GM21447 (cell line): Measurements from ENCODE around the gene MEGF10.
A peak's percentile ranks its signal among the peaks of the same experiment; 100 is the strongest.

Experiments
- ATAC-seq: cut with Tn5 transposase; IDR thresholded peaks from one replicate; pipeline ENCODE4 v1.9.1; 2021; ENCODE audit not compliant: unreplicated experiment

Gene MEGF10

DNA sequence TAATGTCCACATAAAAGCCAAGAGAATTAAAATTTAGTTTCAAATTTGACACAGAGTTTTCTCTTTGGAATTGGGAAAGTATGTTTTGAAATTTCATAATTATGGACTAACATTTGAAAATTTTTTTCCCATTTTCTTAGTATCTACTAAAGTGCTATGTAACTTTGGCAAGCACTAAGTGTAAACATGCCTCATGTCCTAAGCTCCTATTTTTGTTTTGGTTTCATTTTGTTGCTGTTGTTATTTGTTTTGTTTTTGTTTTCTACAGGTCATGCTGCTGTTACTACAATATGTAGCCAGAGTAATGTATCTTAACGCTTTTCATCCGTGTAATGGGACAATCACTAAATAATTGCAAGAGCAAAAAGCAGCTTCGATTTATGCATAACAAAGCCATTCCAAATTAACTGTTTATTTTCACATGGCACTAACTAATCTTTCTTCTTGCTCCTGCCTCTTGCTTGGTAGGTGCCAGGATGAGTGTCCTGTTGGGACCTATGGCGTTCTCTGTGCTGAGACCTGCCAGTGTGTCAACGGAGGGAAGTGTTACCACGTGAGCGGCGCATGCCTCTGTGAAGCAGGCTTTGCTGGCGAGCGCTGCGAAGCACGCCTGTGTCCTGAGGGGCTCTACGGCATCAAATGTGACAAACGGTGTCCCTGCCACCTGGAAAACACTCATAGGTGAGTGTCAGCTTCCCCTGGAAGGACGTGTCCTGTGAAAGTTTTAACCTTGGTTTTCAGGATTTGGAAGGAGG is 119.5 kb downstream of the MEGF10 start:
- no peak for ATAC-seq

DNA sequence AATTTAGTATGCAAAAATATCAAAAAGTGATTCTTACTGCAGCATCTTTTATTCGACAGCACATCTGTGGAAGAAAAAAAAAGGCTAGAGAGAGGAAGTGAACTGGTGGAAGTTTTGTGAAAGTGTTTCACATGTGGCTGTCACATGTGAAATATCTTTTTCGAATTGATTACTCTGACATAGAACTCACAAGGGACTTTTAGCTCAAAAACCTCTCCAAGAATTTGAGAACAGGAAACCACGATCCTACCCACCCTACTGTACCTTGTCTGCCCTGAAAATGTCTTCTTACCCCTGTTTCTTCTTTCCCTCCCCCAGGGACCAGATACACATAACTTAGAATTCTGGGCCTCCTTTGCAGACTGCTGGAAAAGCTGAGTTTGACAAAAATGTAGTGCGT is 120.4 kb downstream of the MEGF10 start:
- ATAC-seq = peak; percentile 81

DNA sequence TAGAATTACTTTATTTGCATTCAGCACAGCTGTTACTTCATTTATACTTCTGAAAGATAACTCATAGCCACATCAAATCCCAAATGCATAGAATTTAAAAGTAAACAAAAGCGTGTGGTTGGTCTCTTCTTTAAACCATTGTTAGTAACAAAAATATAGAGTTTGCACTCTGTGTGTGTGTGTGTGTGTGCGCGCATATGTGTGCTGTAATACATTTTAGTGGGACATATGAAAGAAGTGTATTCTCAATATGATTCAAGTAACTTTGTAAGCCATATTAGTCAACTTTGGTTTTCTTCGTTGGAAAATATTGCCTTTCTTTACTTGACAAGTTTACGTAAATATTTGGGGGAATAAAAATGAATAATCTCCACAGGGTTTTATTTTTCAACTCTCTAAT is 120.8 kb downstream of the MEGF10 start:
- no peak for ATAC-seq

DNA sequence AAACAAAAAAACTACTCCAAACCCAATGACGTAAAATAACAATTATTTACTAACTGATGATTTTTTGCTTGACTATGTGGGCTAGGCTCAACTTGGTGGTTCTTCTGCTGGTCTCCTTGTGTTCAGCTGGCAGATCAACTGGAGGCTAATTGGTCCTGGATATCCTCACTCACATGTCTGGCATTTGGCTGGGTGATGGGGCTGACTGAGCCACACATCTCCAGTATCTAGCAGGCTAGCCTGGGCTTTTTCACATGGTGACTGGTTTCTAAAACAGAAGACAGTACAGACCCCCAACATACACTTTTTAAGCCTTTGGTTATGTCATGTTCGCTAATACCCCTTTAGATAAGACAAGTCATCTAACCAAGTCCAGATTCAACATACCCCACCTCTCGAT is 122.1 kb downstream of the MEGF10 start:
- no peak for ATAC-seq

DNA sequence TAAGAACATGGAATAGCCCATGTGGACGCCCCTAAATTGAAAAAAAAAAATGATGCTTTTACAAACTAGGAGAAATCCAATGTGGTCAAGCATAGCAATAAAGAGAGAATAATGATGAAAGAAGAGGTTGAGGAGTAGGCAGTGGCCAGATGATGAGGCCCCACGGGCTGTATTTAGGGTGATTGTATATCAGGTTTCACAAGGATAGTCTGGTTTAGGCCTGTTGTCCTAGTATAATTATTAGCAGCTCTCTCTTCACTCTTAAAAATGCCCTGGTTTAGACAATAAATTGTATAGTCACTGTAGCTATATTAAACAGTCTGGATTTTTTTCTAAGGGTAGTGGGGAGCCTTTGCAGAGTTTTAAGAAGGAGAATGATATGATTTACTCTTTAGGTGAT is 124.4 kb downstream of the MEGF10 start:
- ATAC-seq = no peak

DNA sequence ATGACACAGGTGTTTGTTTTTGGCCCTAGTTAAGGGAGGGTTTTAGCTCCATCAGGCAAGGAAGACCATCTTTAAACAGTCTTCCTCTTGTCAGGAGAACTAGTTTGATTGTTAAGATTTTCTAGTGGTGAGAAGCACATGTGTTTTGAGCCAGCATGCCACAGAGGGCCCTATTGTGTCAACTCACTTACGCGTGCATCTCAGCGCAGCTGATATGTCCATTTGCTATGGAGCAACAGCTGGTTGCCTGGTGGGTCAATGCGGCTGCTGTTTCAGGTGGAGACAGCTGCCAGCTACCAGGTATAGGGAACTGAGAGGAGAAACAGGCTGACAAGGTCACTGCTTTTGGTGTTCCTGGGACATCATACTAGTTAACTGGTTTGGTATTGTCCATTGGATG is 126.3 kb downstream of the MEGF10 start:
- ATAC-seq = no peak

DNA sequence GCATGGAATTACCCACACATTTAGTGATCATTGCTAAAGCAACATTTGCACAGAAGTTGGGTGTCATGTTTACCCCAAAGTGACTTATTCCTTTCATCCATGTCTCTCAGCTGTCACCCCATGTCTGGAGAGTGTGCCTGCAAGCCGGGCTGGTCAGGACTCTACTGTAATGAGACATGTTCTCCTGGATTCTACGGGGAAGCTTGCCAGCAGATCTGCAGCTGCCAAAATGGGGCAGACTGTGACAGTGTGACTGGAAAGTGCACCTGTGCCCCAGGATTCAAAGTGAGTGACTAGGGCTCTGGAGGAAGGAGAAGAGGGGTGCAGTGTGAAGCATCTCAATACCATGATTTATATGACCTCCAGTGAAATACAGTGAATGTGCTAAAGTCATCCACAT is 126.9 kb downstream of the MEGF10 start:
- no peak for ATAC-seq

DNA sequence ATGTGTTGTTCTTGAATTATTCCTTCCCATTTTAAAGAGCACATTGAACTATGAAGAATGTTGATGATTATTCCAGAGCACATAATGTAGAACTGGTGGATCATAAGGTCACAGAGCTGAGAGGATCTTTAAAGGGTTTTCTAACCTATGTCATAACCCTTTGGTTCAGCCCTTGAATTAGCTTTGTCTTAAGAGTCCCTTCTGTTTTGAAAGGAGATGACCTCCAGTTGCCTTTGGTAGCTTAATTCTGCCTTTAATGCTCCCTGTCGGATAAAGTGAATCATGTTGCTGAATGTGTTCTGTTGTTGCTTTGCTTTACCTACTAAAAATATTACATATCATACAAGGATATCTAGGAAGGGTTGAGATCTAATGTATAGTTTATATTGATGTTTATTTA is 127.8 kb downstream of the MEGF10 start:
- no peak for ATAC-seq

DNA sequence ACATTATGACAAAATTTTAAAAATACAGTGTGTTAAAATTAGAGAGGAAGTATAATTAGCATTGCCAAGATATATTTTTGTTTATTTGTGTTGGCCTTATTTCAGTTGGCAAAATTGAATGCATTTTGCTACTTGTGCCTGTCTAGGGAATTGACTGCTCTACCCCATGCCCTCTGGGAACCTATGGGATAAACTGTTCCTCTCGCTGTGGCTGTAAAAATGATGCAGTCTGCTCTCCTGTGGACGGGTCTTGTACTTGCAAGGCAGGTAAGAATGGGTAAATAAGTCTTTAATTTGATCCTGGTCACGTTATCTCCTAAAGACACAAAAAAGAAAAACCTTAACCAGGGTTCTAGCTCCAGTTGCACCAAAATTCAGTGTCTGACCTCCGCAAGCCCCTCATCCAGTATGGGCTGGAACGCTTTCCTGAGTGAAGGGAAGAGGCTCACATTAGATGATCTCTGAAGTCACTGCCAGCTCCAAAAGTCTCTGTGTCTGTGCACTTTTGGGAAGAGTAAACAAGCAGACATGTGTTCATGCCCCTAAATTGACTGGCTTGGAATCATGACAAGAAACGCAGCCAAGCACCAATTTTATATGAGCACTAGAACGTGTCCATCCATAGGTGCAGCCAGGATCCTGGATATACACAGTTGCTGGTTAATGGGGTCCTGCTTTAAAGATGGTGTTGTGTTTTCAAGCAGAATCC is 128.5 kb downstream of the MEGF10 start:
- no peak for ATAC-seq

DNA sequence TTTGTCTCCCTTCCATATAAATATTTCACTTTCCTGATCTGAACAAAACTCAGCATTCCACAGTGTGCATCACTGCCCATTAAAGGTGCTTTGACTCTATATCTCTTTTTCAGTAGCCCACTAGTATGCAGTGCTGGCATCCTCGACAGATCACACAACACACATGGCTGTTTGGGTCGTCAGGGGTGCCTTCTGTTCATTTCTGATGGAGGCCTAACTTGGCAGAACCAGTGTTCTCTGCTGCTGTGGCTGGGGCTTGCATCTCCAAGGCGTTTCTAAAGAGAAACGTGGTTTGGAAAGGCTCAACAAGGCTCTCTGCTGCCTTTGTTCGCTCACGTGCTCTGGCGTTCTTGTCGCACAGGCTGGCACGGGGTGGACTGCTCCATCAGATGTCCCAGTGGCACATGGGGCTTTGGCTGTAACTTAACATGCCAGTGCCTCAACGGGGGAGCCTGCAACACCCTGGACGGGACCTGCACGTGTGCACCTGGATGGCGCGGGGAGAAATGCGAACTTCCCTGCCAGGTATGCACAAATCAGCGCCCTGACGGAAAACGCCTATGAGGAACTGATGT is 129.2 kb downstream of the MEGF10 start:
- ATAC-seq = no peak

DNA sequence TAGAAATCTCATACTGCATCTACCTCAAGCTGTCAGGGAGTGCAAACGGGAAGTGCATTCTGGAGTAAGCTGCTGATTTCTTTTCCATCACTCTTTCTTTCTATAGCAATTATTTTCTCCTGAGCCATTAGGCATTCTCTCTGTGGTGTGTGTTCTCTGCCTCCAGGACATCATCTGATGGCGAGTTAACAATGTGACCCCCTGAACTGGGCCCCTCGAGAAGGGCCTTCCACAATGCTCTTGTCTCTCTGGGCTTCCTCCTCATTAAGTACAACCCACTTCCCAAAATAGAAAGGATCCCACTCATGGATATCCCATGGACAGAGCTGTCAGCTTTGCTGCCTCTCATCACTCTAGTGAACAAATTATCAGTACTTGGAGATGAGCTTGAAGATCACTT is 130.2 kb downstream of the MEGF10 start:
- no peak for ATAC-seq

DNA sequence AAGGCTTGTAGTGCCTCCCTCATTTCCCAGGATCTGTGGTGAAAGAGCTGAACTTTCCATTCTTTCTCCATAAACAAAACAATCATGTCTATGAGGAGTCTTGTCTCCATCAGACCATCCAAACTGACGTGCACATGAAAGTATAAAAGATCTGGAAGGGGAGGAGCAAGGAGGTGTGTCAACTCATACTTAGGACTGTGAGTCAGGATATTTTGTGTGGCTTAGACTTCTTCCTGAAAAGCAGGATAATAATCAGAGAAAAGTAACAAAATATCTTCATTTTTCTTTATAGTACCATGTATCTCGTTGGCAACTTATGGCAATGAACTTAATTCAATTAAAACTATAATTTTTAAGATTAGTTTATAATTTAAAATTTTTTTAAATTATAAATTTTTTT is 130.9 kb downstream of the MEGF10 start:
- ATAC-seq = no peak

DNA sequence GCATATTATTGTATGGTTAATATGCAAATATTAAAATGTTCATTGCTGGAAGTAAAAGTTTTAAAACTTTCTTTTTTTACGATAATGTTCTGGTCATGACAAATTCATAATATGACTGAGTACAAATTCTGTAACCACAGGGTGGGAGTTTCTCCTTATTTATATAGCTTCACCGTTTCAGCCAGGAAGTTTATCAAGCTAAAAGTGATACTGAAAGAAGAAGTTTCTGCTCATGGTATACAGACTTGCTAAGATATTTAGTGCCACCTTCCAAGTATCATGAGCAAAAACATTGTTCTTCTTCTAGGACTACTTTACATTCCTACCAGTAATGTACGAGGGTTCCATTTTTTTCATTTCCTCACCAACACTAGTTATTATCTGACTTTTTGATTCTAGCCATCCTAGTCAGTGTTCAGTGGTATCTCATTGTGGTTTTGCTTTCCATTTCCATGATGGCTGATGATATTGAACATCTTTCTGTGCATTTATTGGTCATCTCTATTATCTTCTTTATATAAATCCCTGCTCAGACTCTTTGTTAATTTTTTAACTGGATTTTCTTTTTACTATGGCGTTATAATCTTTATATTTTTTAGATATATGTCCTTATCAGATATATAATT is 132.7 kb downstream of the MEGF10 start:
- peak; percentile 73 for ATAC-seq

DNA sequence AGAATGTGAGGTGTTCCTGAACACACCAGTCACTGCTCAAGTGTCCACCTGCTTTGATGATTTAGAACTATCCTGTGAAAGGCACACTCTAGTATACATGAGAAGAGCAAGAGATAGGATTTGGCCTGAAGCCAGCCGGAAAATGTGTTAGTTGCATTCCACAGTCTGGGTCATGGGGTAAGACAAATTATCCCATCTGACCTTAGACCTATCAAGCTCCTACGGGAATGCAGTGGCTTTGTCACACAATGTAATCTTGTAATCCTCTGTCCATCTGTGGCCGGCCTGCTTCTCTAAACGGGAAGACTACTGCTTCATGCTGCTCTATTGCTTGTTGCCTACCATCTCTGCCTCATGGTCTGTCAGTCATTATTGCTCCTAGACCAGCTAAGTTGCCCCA is 134.4 kb downstream of the MEGF10 start:
- no peak for ATAC-seq

DNA sequence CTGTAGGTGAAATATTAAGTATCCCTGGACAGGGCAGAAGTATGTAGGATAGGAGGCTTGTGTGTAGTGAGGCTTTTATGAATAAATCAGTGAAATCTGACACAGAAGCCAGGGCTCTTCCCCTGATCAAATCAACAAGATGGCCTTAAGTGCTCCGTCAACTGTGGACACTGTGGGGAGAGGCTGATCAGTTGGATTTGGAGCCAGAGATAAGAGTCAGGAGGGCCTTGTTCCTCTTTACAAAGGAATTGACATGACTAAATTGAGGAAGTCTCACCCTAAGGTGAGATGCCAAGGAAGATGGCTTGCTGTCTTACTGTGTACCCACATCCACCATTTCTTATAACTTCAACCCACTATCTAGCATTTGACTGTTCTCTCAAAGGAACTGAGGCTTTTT is 135.3 kb downstream of the MEGF10 start:
- ATAC-seq = no peak

DNA sequence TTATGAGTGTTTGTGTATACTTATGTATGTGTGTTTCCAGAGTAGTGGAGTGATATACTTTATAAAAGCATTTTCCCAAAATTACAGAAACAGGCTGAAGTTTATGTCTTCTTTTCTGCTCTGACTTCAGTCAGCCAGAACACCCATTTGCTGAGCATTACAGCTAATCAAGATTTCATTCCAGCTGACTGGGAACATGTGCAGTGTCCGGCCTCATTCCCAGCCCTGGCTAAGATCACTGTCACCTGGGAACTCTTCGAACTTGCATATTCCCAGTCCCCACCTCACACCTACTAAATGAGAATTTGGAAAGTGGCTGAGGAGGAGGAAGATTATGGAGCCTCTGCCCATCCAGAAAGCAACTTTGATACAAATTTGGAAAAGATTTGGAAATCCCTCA is 136.1 kb downstream of the MEGF10 start:
- no peak for ATAC-seq

DNA sequence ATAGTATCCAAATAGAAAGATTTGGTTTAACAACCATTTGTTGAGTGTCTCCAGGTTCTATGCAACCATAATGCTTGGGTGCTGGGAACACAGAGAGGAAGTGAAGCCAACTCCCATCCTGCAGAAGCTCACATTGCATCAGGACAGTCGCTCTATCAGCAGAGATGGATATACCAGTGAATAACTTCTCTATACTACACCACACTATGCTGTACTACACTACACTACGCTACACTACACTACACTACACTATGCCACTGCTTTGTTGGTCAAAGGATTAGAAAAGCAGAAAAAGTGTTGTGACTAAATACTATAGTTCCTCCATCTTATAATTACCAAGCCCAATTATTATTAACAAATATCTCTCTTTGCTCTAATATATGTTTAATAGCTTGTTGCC is 137.7 kb downstream of the MEGF10 start:
- no peak for ATAC-seq

DNA sequence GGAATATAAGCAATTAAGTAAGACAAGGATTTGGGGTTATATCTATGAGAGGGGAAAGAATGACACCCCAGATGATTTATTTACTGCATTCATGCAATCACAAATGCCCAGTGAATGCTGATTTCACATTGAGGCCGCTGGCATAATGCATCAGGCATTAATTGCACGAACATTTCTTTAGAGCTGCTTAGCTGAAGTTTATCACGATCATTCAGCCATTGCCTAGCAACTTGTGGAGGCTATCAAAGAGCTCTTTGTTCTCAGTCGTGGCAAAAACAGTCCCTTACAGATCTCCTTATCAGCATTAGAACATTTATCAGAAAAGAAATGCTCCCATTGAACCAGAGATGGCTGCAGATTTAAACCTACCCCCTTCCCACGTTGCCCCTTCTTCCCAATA is 138.2 kb downstream of the MEGF10 start:
- ATAC-seq = no peak

DNA sequence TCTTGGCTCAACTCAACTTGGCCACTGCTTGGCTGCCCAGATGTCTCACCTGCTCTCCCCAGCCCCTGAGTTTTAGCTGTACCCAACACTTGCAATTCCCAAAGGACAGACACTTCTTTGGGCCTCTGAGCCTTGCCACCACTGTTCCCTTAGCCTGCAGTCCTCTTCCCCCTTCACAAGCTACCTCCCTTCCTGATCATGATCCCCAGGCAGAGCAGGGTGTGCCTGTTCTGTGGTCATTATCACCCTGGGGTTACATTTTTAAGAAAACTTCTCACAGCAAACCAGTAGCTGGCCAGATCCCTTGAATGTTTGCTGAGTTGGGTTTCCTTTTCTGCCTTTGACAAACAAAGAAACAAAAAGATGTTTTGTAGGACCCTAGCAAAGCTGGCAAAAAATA is 139.3 kb downstream of the MEGF10 start:
- no peak for ATAC-seq

DNA sequence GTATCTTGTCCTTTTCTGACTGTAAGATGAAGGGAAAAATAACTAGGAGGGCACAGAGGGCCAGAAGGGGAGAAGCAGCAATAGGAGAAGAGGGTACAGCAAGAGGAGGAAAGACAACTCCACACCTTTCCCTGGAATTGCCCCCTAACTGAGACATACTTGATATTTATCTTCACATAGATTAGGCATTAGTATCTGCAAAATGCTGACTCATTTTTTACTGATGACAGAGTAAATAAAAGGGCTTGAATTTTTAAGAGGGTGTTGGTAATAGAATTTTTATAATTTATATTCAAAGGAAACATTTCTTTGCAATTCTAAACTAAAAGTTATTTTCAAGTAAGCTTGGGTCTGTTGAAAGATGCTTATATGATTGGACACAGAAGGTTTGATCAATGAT is 140.0 kb downstream of the MEGF10 start:
- no peak for ATAC-seq

DNA sequence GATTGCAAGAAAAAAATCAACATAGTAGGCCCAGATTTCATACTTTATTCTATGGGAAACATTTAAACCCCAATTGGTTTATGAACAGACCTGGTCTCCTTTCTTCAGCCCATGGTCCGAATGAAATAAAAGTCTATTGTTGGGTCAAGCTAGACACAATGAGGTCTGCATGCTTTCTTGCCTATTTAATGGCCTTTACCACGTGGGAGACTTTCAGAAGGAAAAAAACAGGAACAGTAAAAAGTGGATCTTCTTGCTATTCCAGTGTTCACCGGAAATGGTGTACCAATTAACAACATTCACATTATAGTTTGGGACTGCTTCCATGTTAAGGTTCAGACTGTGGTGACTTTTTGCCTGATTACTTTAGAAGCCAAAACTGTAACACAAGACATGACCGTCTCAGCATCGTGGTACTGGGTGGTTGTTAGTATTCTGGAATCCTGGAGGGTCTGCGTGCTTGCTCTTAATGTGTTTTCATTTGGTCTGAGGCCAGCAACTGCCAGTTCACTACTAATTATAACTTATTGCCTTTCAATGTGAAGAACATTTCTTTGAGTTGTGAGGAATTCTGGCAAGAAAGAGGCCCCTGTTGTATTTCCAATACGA is 141.5 kb downstream of the MEGF10 start:
- ATAC-seq = no peak

DNA sequence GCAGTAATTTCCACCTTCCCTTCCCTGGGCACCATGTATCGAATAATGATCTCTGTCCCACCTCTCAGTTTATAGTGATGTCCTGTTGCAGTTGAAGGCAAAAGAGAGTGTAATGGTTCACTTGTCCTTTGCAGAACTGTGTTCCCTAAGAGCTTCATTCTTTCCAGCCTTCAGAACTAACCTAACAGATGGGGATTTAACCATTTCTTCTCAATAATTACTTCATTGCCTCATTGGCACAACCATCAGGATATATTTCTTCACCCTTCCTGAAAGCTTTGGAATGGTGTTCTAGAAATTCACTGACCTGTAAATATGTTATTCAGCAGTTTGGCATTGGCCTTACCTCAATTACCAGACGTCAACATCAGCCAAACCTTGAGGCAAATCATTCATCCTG is 142.9 kb downstream of the MEGF10 start:
- ATAC-seq = no peak
